RWPE2 (cell line): ENCODE results near the gene ERCC6L2.

Experiments
- ATAC-seq: fragments of 200-7000 bp; cut with Tn5 transposase; 3 replicates; pipeline ENCODE4 v1.9.1; 2021; ENCODE audit warnings: low read depth
- DNase-seq: peaks from one replicate; pipeline ENCODE4 v3.0.0-alpha.2; 2020; ENCODE audit warnings: low spot score
- H3K27ac ChIP-seq: fragments of 450-650 bp; 2 replicates; pipeline ENCODE4 v1.5.1; 2017; ENCODE audit warnings: mild to moderate bottlenecking; ENCODE audit not compliant: poor library complexity, severe bottlenecking
- H3K27me3 ChIP-seq: fragments of 250-450 bp; sonication (Bioruptor Pico); 2 replicates; pipeline ENCODE4 v1.5.1; 2021; ENCODE audit warnings: mild to moderate bottlenecking, moderate library complexity; ENCODE audit not compliant: insufficient read depth, poor library complexity, severe bottlenecking
- H3K36me3 ChIP-seq: fragments of 250-450 bp; sonication (Bioruptor Pico); 2 replicates; pipeline ENCODE4 v1.5.1; 2020; ENCODE audit warnings: low read depth, mild to moderate bottlenecking, moderate library complexity
- H3K4me1 ChIP-seq: fragments of 250-450 bp; sonication (Bioruptor Pico); 2 replicates; pipeline ENCODE4 v1.5.1; 2021; ENCODE audit warnings: mild to moderate bottlenecking, moderate library complexity; ENCODE audit not compliant: insufficient read depth, poor library complexity, severe bottlenecking
- H3K4me3 ChIP-seq: fragments of 250-450 bp; sonication (Bioruptor Pico); 2 replicates; pipeline ENCODE4 v1.5.1; 2021; ENCODE audit warnings: mild to moderate bottlenecking, moderate library complexity; ENCODE audit not compliant: severe bottlenecking
- H3K9me3 ChIP-seq: fragments of 250-450 bp; sonication (Bioruptor Pico); 2 replicates; pipeline ENCODE4 v1.5.1; 2021; ENCODE audit warnings: mild to moderate bottlenecking, moderate library complexity; ENCODE audit not compliant: severe bottlenecking
- CTCF ChIP-seq: fragments of 450-650 bp; IDR thresholded peaks from one replicate; pipeline ENCODE4 v1.5.1; 2017; ENCODE audit warnings: mild to moderate bottlenecking, moderate library complexity; ENCODE audit not compliant: poor library complexity, severe bottlenecking

Gene ERCC6L2

DNA sequence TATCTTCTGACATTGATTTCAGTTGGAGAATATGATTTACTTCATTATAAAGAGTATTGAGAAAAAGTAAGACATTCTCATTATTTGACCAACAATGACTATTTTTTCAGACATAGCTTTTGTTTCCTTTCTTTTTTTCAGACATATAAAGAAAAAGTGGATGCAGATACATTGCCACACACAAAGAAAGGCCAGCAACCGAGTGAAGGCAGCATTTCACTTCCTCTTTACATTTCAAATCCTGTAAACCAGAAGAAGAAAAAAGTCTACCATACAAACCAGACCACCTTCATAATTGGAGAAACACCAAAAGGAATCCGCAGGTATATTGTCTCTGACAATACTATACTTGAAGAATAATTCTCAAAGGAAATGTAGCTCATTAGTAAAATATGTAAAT lies 128.9 kb downstream of the ERCC6L2 start:
- H3K4me3 ChIP-seq = no peak overlapping the region
- no peak overlapping the region for H3K27ac ChIP-seq
- ATAC-seq = no peak
- no peaks in the 10 kb centered on the region for H3K27me3 ChIP-seq
- TF ChIP-seq CTCF = no peak
- peaks cover 26% of the 10 kb centered on the region for H3K36me3 ChIP-seq
- DNase-seq = no peak
- H3K4me1 ChIP-seq = no peaks in the 10 kb centered on the region
- no peaks in the 10 kb centered on the region for H3K9me3 ChIP-seq

DNA sequence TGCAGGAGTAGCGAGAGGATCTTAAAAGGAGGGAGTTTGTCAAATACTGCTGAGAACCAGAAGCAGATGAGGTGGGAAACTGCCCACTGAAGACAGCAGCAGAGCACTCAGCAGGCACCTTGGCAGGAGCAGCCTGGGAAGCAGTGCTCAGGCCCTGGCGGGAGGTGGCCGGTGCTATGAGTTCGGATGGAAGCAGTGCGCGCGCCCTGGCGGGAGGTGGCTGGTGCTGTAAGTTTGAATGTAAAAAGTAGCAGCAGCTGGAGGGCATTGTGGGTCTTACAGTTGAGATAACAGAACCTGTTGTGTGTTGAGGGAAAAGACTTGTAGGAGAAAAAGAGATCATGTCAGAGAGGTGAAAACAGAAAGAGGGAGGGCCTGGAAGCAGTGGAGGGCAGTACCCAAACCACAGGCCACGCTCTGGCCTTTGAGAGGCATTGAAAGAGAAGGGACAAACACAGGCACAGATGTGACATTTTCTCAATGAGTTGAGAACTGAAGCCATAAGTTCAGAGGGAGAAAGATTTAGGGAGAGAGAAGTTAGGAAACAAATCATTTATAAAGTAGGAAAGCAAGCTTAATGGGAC lies 130.9 kb downstream of the ERCC6L2 start:
- ATAC-seq = no peak

GRCh38 chr9:96006961-96007360 lies 131.5 kb downstream of the ERCC6L2 start:
- H3K9me3 ChIP-seq = no peaks in the 10 kb centered on the region
- DNase-seq = no peak
- ATAC-seq = no peak
- peaks cover 32% of the 10 kb centered on the region for H3K36me3 ChIP-seq
- H3K27ac ChIP-seq = no peak overlapping the region
- no peaks in the 10 kb centered on the region for H3K4me1 ChIP-seq
- H3K4me3 ChIP-seq = no peak overlapping the region
- no peak for TF ChIP-seq CTCF
- no peaks in the 10 kb centered on the region for H3K27me3 ChIP-seq

More for the DNA sequence above, 130.9 kb downstream of the ERCC6L2 start:
- H3K36me3 ChIP-seq = peaks cover 31% of the 10 kb centered on the region
- TF ChIP-seq CTCF = no peak
- no peaks in the 10 kb centered on the region for H3K9me3 ChIP-seq
- DNase-seq = no peak
- no peaks in the 10 kb centered on the region for H3K4me1 ChIP-seq
- no peak overlapping the region for H3K4me3 ChIP-seq
- no peak overlapping the region for H3K27ac ChIP-seq
- H3K27me3 ChIP-seq = no peaks in the 10 kb centered on the region

DNA sequence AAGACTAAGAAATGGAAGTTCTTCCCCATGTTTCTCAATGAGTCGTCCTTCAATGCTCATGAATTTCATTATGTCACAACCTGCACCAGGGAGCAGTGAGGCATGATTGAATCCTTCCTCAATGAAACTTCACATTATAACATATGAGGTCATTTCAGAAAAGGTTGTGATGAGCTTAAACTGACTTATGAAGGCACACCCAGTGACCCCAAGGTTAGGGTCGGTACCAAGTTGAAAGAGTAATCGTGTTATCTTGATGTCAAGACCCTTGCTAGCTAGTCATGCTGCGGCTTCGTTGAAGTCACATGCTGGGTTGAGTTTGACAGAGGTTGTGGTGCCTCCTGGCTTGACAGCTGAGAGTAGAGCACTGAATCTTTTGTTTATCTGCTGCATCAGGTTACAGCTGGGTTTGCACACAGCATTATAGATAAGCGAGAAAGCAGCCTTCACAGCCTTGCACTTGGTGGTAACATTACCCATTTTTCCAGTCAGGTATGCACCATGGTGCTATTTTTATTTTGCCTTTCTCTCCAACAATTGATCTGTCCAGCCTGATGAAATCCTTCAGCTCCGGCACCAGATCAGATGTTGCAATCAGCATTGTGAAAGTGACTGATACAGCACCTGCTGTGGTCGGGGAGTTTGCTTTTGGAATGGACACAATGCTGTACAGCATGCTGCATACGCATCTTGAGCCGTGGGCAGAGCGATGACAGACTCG lies 133.2 kb downstream of the ERCC6L2 start:
- no peak for TF ChIP-seq CTCF
- peaks cover 42% of the 10 kb centered on the region for H3K36me3 ChIP-seq
- no peaks in the 10 kb centered on the region for H3K4me1 ChIP-seq
- H3K27me3 ChIP-seq = no peaks in the 10 kb centered on the region
- DNase-seq (no peak), ATAC-seq (no peak)
- no peak overlapping the region for H3K27ac ChIP-seq
- H3K4me3 ChIP-seq = no peak overlapping the region
- no peaks in the 10 kb centered on the region for H3K9me3 ChIP-seq

DNA sequence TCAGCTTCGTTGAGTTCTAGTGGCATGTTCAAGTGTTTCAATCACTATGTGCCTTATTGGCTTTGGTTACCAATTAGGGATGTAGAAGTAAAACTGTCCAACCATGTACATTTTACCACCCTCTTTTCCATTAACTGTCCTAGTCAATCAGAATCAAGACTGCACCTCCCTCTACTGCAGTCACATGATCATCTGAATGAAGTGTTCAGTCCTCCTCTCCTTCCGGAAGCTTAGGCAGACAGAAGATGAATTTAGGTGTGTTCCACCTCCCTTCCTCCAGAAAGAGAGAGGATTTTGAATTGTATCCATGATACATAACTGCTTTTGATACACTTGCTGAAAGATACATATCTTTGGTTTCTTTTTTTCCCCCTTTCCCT lies 133.7 kb downstream of the ERCC6L2 start:
- peaks cover 39% of the 10 kb centered on the region for H3K36me3 ChIP-seq
- H3K9me3 ChIP-seq = no peaks in the 10 kb centered on the region
- H3K4me1 ChIP-seq = no peaks in the 10 kb centered on the region
- no peaks in the 10 kb centered on the region for H3K27me3 ChIP-seq
- TF ChIP-seq CTCF = no peak
- DNase-seq (no peak), ATAC-seq (no peak)
- H3K27ac ChIP-seq = no peak overlapping the region
- H3K4me3 ChIP-seq = no peak overlapping the region
